ENCODE measurements around the gene MYL12B.
A peak's percentile ranks its signal among the peaks of the same experiment; 100 is the strongest.
"Not testable (repeated sequence)": the region's sequence is repeated elsewhere in the genome, so short reads cannot be mapped to it uniquely, and the experiment has no call there.

Gene MYL12B

GRCh38 chr18:3261373-3262233 is at the start of gene MYL12B:
TSS of gene MYL12B (plus strand) at chr18:3262133. CDS start at chr18:3272899, 10,766 bp downstream.
- DNase-seq = peak; percentile 75

GRCh38 chr18:3212657-3213056 is 49.3 kb upstream of the MYL12B start:
- DNase-seq = no peak

GRCh38 chr18:3213300-3214059 is 48.5 kb upstream of the MYL12B start:
- DNase-seq = peak; percentile 2

GRCh38 chr18:3214855-3215637 is 46.9 kb upstream of the MYL12B start:
- DNase-seq = no peak

GRCh38 chr18:3216987-3217386 is 44.9 kb upstream of the MYL12B start:
- DNase-seq = no peak

- no peak for DNase-seq
Measured at GRCh38 chr18:3217948-3218647, 43.8 kb upstream of the MYL12B start.

GRCh38 chr18:3218819-3219218 is 43.1 kb upstream of the MYL12B start:
- no peak for DNase-seq

- no peak for DNase-seq
Measured at GRCh38 chr18:3219241-3219630, 42.7 kb upstream of the MYL12B start.

- DNase-seq = no peak
Measured at GRCh38 chr18:3219631-3220335, 42.1 kb upstream of the MYL12B start, which contains the start of gene MYOM1. TSS of gene MYOM1 (minus strand) at chr18:3219968. CDS start at chr18:3215223, 4,745 bp downstream.

GRCh38 chr18:3220868-3221267 is 41.1 kb upstream of the MYL12B start:
- not testable (repeated sequence) for DNase-seq

- DNase-seq = no peak
Measured at GRCh38 chr18:3221496-3221895, 40.4 kb upstream of the MYL12B start.

GRCh38 chr18:3223356-3223755 is 38.6 kb upstream of the MYL12B start:
- DNase-seq = no peak

GRCh38 chr18:3224223-3224622 is 37.7 kb upstream of the MYL12B start:
- DNase-seq = no peak

- DNase-seq = no peak
Measured at GRCh38 chr18:3225588-3225987, 36.3 kb upstream of the MYL12B start.

- DNase-seq = no peak
Measured at GRCh38 chr18:3226048-3226447, 35.9 kb upstream of the MYL12B start.

GRCh38 chr18:3230401-3231334 is 31.3 kb upstream of the MYL12B start:
- DNase-seq = no peak

- DNase-seq = no peak
Measured at GRCh38 chr18:3233004-3233403, 28.9 kb upstream of the MYL12B start.

GRCh38 chr18:3233433-3234168 is 28.3 kb upstream of the MYL12B start:
- DNase-seq = no peak

GRCh38 chr18:3234457-3234856 is 27.5 kb upstream of the MYL12B start:
- no peak for DNase-seq

GRCh38 chr18:3235846-3236245 is 26.1 kb upstream of the MYL12B start:
- DNase-seq = no peak
